Loucy (cell line): ENCODE data around the gene CST3.

Experiments
- H2AFZ ChIP-seq: fragments of 200-600 bp; sonication (generic); 2 replicates; pipeline ENCODE4 v1.6.0; 2016; ENCODE audit warnings: antibody characterized with exemption, mild to moderate bottlenecking, low read length, moderate library complexity
- H3F3A ChIP-seq: fragments of 200-600 bp; 2 replicates; pipeline ENCODE4 v1.6.0; 2016; ENCODE audit warnings: antibody characterized with exemption, low read depth, mild to moderate bottlenecking
- H3K27me3 ChIP-seq: fragments of 200-600 bp; sonication (generic); 2 replicates; pipeline ENCODE4 v1.6.1; 2014; ENCODE audit warnings: low read length, mild to moderate bottlenecking; ENCODE audit not compliant: insufficient read depth, poor library complexity, severe bottlenecking
- H3K36me3 ChIP-seq: fragments of 200-600 bp; sonication (generic); 2 replicates; pipeline ENCODE4 v1.6.1; 2016; ENCODE audit warnings: low read length; ENCODE audit not compliant: insufficient read depth
- H3K4me1 ChIP-seq: fragments of 200-600 bp; sonication (generic); 2 replicates; pipeline ENCODE4 v1.5.1; 2014; ENCODE audit warnings: low read length, mild to moderate bottlenecking; ENCODE audit not compliant: insufficient read depth, poor library complexity, severe bottlenecking
- H3K4me2 ChIP-seq: fragments of 200-600 bp; sonication (generic); 2 replicates; pipeline ENCODE4 v1.6.0; 2014; ENCODE audit warnings: antibody characterized with exemption, low read length, low read depth, mild to moderate bottlenecking; ENCODE audit not compliant: poor library complexity, severe bottlenecking
- H3K4me3 ChIP-seq: fragments of 200-600 bp; sonication (generic); 2 replicates; pipeline ENCODE4 v1.5.1; 2014; ENCODE audit warnings: low read length, mild to moderate bottlenecking, mixed read lengths; ENCODE audit not compliant: poor library complexity, severe bottlenecking
- H3K79me2 ChIP-seq: fragments of 200-600 bp; sonication (generic); 2 replicates; pipeline ENCODE4 v1.6.1; 2014; ENCODE audit warnings: low read length; ENCODE audit not compliant: insufficient read depth
- H3K9ac ChIP-seq: fragments of 200-600 bp; sonication (generic); 2 replicates; pipeline ENCODE4 v1.6.0; 2014; ENCODE audit warnings: mild to moderate bottlenecking, low read depth, low read length, moderate library complexity; ENCODE audit not compliant: poor library complexity, severe bottlenecking
- H3K9me2 ChIP-seq: fragments of 200-600 bp; sonication (generic); replicated peaks from 2 replicates; pipeline ENCODE4 v1.6.1; 2016; ENCODE audit warnings: low read depth, low read length, mixed read lengths
- H3K9me3 ChIP-seq: fragments of 200-600 bp; sonication (generic); 2 replicates; pipeline ENCODE4 v1.6.1; 2014; ENCODE audit warnings: mild to moderate bottlenecking, antibody characterized with exemption, low read length, low read depth; ENCODE audit not compliant: insufficient read depth
- H4K20me1 ChIP-seq: fragments of 200-600 bp; sonication (generic); 2 replicates; pipeline ENCODE4 v1.6.0; 2014; ENCODE audit warnings: antibody characterized with exemption, low read length, mild to moderate bottlenecking; ENCODE audit not compliant: insufficient read depth, poor library complexity, severe bottlenecking
- EZH2phosphoT487 ChIP-seq: fragments of 200-600 bp; IDR thresholded peaks from 2 replicates; pipeline ENCODE4 v1.6.1; 2018; ENCODE audit warnings: antibody characterized with exemption, mild to moderate bottlenecking, moderate library complexity, borderline replicate concordance
- TF ChIP-seq, protein P1 (sequence below): fragments of 200-600 bp; sonication (generic); conservative IDR thresholded peaks from 2 replicates; pipeline ENCODE4 v1.5.1; 2014; ENCODE audit warnings: mild to moderate bottlenecking, antibody characterized with exemption, low read length

CST3 gene

DNA sequence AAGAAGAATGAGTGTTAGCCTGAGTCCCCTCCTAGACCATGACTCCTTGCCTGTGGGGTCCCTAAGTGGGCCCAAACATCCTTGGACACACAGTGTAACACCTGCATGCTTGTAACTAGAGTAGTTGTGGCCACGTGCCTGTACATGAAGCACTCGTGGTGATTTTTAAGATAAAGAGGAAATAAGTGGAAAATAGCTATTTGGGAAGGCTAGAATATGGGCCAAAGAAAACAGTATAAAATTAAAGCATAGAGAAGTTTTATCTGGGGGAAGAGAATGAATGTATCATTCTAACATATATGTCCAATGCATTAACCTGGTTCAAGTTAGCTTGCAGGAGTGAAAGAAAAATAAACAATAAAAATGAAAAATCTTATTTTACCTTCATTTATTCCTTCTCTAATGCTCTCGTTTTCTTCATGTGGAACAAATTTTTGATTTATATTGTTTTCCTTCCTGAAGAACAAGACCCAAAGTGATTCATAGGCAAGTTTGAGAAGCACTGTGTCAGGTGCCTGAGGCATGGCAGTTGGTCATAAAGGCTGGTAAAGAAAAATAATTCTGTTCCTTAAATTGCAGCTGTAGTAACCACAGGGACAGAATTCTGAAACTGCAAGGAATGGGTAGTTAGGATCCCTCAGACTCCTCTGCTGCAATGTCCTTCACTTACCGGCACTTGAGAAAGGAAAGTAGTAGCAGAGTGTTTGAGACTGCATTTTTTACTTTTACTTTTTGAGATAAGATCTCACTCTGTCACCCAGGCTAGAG lies 8.5 kb upstream of the CST3 start:
- Histone ChIP-seq H3K4me1 (no peaks in the 10 kb centered on the region), H3K27me3 (no peaks in the 10 kb centered on the region), H4K20me1 (no peaks in the 10 kb centered on the region), H3K36me3 (no peaks in the 10 kb centered on the region), H3F3A (no peaks in the 10 kb centered on the region), H2AFZ (no peak overlapping the region), H3K4me3 (no peak overlapping the region), H3K9me2 (no peaks in the 10 kb centered on the region), H3K9me3 (no peaks in the 10 kb centered on the region), H3K4me2 (no peak overlapping the region), H3K79me2 (no peaks in the 10 kb centered on the region), H3K9ac (no peak overlapping the region)
- no peak for TF ChIP-seq EZH2phosphoT487
- TF ChIP-seq, protein P1, sequence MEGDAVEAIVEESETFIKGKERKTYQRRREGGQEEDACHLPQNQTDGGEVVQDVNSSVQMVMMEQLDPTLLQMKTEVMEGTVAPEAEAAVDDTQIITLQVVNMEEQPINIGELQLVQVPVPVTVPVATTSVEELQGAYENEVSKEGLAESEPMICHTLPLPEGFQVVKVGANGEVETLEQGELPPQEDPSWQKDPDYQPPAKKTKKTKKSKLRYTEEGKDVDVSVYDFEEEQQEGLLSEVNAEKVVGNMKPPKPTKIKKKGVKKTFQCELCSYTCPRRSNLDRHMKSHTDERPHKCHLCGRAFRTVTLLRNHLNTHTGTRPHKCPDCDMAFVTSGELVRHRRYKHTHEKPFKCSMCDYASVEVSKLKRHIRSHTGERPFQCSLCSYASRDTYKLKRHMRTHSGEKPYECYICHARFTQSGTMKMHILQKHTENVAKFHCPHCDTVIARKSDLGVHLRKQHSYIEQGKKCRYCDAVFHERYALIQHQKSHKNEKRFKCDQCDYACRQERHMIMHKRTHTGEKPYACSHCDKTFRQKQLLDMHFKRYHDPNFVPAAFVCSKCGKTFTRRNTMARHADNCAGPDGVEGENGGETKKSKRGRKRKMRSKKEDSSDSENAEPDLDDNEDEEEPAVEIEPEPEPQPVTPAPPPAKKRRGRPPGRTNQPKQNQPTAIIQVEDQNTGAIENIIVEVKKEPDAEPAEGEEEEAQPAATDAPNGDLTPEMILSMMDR, result no peak

DNA sequence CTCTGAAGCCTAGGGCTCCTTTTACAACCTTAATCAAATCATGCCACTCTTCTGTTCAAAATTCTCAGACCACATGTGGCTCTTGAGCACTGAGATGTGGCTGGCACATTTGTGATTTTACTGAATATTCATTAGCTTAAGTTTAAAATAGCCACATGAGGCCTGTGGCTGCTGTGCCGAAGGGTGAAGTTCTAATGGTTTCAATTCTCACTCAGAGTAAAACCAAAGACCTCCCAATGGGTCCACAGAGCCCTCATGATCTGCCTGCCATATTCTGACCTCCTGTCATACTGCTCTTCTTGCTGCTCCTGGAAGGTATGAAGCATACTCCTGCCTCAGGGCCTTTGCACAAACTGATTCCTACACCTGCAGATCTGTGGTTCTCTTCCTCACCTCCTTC lies 7.8 kb upstream of the CST3 start:
- Histone ChIP-seq H2AFZ (no peak overlapping the region), H4K20me1 (no peaks in the 10 kb centered on the region), H3K4me2 (no peak overlapping the region), H3F3A (no peaks in the 10 kb centered on the region), H3K4me1 (peaks cover 6% of the 10 kb centered on the region), H3K9me3 (no peaks in the 10 kb centered on the region), H3K9ac (no peak overlapping the region), H3K79me2 (no peaks in the 10 kb centered on the region), H3K9me2 (no peaks in the 10 kb centered on the region), H3K4me3 (no peak overlapping the region), H3K27me3 (no peaks in the 10 kb centered on the region), H3K36me3 (no peaks in the 10 kb centered on the region)
- TF ChIP-seq EZH2phosphoT487, result no peak
- TF ChIP-seq, protein P1, result no peak

DNA sequence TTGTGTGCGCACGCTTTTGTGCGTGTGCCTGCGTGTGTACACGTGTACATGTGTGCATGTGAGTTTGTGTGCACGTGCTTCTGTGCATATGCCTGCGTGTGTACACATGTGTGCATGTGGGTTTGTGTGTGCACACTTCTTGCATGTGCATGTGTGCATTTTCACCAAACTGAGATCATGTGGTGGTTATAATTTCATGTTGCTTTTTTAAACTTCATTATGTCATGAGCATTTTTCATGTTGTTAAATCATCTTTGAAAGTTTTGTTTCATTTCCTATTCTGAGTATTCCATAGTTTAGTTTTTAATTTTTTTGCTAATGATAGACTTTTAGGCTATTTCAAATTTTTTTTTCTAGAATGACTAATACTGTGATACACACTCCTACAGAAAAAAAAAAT lies 6.4 kb upstream of the CST3 start:
- TF ChIP-seq, protein P1, result no peak
- TF ChIP-seq EZH2phosphoT487, result no peak
- Histone ChIP-seq H3K9me3 (no peaks in the 10 kb centered on the region), H3K79me2 (no peaks in the 10 kb centered on the region), H3K9ac (no peak overlapping the region), H3K36me3 (no peaks in the 10 kb centered on the region), H2AFZ (no peak overlapping the region), H3K4me2 (no peak overlapping the region), H3F3A (no peaks in the 10 kb centered on the region), H3K4me3 (no peak overlapping the region), H3K27me3 (no peaks in the 10 kb centered on the region), H4K20me1 (no peaks in the 10 kb centered on the region), H3K9me2 (no peaks in the 10 kb centered on the region), H3K4me1 (peaks cover 7% of the 10 kb centered on the region)
